Activated T-cell treated with anti-CD3 and anti-CD28 coated beads, Interleukin-2, amount 50 U/mL, for 24 hours (primary cell): Measurements from ENCODE around the gene OR4D6.

ENCODE experiments used
- DNase-seq: peaks from one replicate; pipeline ENCODE4 v3.0.0-alpha.2; 2020
- H3K27ac Mint-ChIP-seq: 2 replicates; pipeline ENCODE4 v1.8.0; 2020; ENCODE audit warnings: mild to moderate bottlenecking, mixed read lengths
- H3K27me3 Mint-ChIP-seq: 2 replicates; pipeline ENCODE4 v1.8.0; 2020; ENCODE audit warnings: mixed read lengths
- H3K36me3 Mint-ChIP-seq: 2 replicates; pipeline ENCODE4 v1.8.0; 2020; ENCODE audit warnings: low read depth, mixed read lengths
- H3K4me1 Mint-ChIP-seq: 2 replicates; pipeline ENCODE4 v1.8.0; 2020; ENCODE audit warnings: low read depth, mixed read lengths
- H3K4me3 Mint-ChIP-seq: 2 replicates; pipeline ENCODE4 v1.8.0; 2020; ENCODE audit warnings: mild to moderate bottlenecking, moderate library complexity, mixed read lengths
- H3K9me3 Mint-ChIP-seq: 2 replicates; pipeline ENCODE4 v1.8.0; 2020; ENCODE audit warnings: mixed read lengths

Gene OR4D6

DNA sequence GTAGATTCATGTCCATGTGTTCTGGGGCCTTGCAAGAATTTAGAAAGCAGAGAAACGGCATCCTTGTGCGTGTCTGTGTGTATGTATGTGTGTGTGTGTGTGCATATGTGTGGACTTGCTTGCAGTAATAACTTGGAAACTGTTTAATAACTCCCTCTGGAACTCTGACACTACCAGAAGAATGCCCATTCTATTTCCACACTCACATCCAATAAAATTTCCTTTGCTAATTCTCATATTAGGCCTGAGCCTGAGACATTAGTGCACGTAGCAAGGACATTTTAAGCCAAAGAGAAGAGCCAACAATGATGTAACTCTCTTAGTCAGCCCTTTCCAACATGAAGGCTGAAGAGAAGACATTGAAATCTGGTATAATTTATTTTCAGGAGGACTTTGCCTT, 3.2 kb downstream of the OR4D6 start:
- Mint-ChIP-seq H3K36me3 (no peaks in the 10 kb centered on the region), H3K9me3 (no peaks in the 10 kb centered on the region), H3K4me1 (no peaks in the 10 kb centered on the region), H3K4me3 (no peak overlapping the region), H3K27me3 (peaks cover 41% of the 10 kb centered on the region), H3K27ac (no peak overlapping the region)
- DNase-seq, result no peak

DNA sequence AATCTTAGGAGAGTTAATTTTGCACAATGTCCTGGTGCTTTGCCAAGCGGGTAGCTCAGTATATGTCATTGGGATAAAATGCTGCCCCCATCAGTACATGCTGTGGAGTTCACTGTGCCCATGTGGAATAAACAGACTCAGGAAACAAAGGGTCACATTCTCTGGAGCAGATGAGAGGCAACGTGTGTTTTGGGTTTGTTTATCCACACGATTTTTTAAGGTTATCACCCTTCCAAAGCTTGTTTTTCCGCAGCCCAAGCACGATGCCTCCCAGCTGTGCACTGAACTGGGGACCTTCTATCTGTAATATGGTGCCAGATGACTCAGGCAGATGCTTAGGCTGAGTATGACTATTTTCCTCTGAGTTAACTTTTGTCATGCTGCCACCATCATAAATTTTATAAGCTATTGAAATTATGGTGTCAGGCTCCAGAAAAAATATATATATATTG, 6.5 kb downstream of the OR4D6 start:
- H3K36me3 Mint-ChIP-seq, result no peaks in the 10 kb centered on the region
- peaks cover 43% of the 10 kb centered on the region for H3K27me3 Mint-ChIP-seq
- H3K27ac Mint-ChIP-seq, result no peak overlapping the region
- no peaks in the 10 kb centered on the region for H3K4me1 Mint-ChIP-seq
- H3K9me3 Mint-ChIP-seq, result no peaks in the 10 kb centered on the region
- no peak for DNase-seq
- H3K4me3 Mint-ChIP-seq, result no peak overlapping the region

DNA sequence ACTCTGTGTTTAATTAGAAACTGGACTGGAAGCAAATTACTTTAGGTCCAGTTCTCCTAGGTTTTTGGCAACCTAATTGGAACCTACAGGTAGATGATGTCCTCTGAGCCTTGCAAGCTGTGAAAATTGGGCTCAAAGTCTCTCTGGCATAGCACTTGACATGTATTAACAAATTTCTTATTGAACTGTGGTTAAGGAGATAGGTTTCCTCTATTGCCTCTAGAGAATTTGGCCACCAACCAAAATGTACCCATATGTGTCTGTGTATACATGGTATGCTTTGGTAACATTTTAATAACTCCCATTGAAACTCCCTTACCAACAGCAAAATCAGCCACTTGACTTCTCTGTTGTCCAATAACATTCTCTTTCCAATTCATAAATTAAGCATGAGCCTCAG, 16.3 kb downstream of the OR4D6 start, which contains the start of gene OR4D10:
OR4D10 (plus strand) TSS at position 301 of the 400 bp plus-strand sequence. CDS start 4,115 bp downstream, outside the sequence.
- peaks cover 17% of the 10 kb centered on the region for H3K27me3 Mint-ChIP-seq
- no peaks in the 10 kb centered on the region for H3K4me1 Mint-ChIP-seq
- H3K9me3 Mint-ChIP-seq, result no peaks in the 10 kb centered on the region
- no peak within 1 kb of the TSS for H3K27ac Mint-ChIP-seq
- no peaks in the 10 kb centered on the region for H3K36me3 Mint-ChIP-seq
- no peak for DNase-seq
- no peak within 1 kb of the TSS for H3K4me3 Mint-ChIP-seq

DNA sequence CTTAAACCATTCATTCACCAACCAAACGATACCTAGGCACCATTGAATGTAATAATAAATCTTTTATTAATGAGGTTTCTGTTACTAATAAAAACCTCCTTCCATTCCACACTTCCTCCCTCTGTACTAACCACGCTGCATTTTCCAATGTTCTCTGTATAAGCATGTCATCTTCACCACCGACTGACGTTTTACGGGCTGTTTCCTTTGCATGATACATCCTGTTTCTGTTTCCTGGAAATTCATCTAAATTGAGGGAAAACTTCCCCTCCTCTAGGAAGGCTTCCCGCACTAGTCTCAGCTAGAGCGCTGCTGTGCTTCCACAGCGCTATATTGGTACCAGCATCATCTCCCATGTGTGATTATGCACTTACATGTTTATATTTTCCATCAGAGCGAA, 18.4 kb downstream of the OR4D6 start:
- no peak overlapping the region for H3K4me3 Mint-ChIP-seq
- no peaks in the 10 kb centered on the region for H3K36me3 Mint-ChIP-seq
- H3K27me3 Mint-ChIP-seq, result peaks cover 21% of the 10 kb centered on the region
- DNase-seq, result no peak
- no peak overlapping the region for H3K27ac Mint-ChIP-seq
- no peaks in the 10 kb centered on the region for H3K9me3 Mint-ChIP-seq
- no peaks in the 10 kb centered on the region for H3K4me1 Mint-ChIP-seq

DNA sequence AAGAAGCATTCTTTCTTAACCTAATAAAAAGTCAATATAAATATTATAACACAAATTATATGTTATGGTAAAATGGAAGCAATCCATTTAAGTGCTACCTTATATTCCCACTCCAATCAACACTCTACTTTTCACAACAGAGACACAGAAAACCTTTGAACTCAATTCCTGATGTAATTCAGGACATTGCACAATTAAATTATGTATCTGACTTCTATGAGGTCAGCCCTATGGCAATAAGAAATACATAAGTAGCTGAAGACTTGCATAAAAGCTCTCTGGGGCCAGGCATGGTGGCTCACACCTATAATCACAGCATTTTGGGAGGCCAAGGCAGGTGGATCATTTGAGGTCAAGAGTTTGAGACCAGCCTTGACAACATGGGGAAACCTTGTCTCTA, 23.1 kb downstream of the OR4D6 start:
- DNase-seq, result no peak
- Mint-ChIP-seq H3K9me3 (no peaks in the 10 kb centered on the region), H3K4me1 (no peaks in the 10 kb centered on the region), H3K27me3 (peaks cover 16% of the 10 kb centered on the region), H3K4me3 (no peak overlapping the region), H3K27ac (no peak overlapping the region), H3K36me3 (no peaks in the 10 kb centered on the region)

DNA sequence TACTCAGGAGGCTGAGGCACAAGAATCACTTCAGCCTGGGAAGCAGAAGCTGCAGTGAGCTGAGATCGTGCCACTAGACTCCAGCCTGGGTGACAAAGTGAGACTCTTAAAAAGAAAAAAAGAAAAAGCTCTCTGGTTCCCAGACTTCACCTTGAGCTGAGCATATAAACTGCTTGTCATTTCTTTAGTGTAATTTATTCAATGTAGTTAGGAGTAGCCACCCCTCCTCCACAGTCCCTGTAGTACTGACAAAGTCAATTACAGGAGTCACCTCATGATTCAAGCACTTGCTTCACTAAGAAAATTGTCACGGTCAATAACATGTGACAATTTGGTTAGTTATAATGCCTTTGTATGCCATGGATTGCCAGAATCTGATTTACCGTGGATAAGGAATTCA, 23.6 kb downstream of the OR4D6 start:
- DNase-seq, result no peak
- Mint-ChIP-seq H3K4me3 (no peak overlapping the region), H3K9me3 (no peaks in the 10 kb centered on the region), H3K4me1 (no peaks in the 10 kb centered on the region), H3K27ac (no peak overlapping the region), H3K36me3 (no peaks in the 10 kb centered on the region), H3K27me3 (peaks cover 13% of the 10 kb centered on the region)

DNA sequence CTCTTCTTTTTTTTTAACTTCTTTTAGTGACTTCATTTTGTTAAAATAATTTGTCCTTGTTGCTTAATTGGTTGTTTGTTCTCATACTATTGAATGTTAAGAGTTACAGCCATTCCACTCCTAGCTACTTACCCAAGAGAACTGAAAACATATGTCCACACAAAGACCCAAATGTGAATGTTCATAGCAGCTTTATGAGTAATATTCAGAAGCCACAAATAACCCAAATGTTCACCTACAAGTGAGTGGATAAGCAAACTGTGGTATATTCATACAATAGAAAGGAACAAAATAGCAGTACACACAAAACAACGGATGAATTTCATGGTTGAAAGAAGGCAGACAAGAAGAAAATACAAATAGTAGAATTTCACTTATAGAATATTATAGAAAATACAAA, 45.2 kb downstream of the OR4D6 start:
- Mint-ChIP-seq H3K27ac (no peak overlapping the region), H3K4me1 (peaks cover 11% of the 10 kb centered on the region), H3K9me3 (no peaks in the 10 kb centered on the region), H3K4me3 (no peak overlapping the region), H3K27me3 (peaks cover 10% of the 10 kb centered on the region), H3K36me3 (no peaks in the 10 kb centered on the region)
- DNase-seq, result no peak

DNA sequence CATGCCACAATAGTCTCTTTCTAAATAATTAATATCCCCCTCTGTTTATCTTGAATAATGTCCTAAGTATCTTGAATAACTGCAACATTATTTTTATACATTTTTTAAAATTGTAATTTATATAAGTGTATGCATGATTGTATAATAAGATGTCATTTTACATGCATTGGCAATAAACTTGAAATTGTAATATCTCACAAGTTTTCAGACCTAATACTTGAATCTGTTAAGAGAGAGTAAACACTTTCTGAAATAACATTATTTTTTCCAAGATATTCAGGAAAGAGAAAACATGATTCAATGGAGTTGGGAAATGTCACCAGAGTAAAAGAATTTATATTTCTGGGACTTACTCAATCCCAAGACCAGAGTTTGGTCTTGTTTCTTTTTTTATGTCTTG, 46.5 kb downstream of the OR4D6 start, which contains the start of gene OR4D11:
OR4D11 (plus strand) TSS at position 301 of the 400 bp plus-strand sequence; CDS start at position 301, 0 bp downstream.
- Mint-ChIP-seq H3K4me3 (no peak within 1 kb of the TSS), H3K27ac (no peak within 1 kb of the TSS), H3K9me3 (no peaks in the 10 kb centered on the region), H3K4me1 (peaks cover 11% of the 10 kb centered on the region), H3K27me3 (peaks cover 3% of the 10 kb centered on the region), H3K36me3 (no peaks in the 10 kb centered on the region)
- no peak for DNase-seq
